HG03460 (cell line): ENCODE measurements around the gene GAR1.
"Not testable (repeated sequence)": the region's sequence is repeated elsewhere in the genome, so short reads cannot be mapped to it uniquely, and the experiment has no call there.

Experiments
- ATAC-seq: cut with Tn5 transposase; IDR thresholded peaks from one replicate; pipeline ENCODE4 v1.9.1; 2021; ENCODE audit not compliant: unreplicated experiment

The GAR1 gene

DNA sequence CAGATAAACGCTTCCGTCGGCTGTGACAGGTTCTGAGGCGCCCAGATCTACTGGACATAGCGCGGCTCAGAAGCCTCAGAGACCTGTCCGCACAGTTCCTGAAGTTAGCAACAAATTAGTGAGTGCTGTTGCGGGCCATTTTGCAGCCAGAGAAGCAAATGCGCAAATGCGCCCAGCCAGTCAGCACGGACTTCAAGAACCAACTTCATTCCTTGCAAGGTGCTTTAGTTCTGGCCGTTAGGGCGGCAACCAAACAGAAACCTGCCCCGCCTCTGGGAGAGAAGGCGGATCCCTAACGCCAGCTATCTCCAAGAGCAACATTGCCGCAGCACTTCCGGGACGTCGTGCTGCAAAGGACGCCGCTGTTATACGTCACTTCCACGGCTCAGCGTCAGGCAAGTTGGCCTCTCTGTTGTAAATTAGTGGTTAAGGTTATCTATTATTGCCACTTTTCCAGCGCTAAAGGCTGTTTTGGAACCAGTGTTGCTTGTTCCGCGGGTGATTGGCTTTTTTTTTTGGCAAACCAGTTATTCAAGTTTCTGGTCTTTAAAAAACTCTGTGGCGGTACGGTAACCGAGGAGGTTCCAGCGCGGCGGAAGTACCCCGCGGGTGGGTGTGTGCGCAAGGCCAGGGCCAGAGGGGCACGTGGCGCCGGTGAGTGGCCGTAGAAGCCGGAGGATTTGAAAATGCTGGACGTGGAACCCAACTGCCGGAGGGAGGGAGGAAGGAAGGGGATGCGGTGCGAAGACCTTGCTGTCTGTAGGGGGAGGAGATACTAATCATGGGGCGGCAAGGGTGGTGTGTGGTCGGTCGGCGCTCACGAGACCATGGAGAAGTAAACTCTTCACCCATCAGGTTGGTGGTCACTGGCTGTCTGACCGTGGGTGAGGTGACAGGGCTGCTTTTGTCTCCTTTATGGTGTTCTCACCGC, at the start of gene GAR1:
GAR1 (plus strand) TSS at position 612 of the 931 bp plus-strand sequence. CDS start 403 bp downstream, outside the sequence.
- peak; percentile 99 for ATAC-seq

DNA sequence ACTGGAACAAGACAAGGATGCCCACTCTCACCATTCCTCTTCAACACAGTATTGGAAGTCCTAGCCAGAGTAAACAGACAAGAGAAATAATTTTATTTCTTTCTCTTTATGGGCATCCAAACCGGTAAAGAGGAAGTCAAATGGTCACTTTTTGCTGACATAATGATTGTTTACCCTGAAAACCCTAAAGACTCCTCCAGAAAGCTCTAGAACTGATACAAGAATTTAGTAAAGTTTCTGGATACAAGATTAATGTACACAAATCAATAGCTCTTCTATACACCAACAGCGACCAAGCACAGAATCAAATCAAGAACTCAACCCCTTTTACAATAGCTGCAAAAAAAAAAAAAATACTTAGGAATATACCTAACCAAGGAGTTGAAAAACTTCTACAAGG, 33.5 kb upstream of the GAR1 start:
- ATAC-seq, result not testable (repeated sequence)

DNA sequence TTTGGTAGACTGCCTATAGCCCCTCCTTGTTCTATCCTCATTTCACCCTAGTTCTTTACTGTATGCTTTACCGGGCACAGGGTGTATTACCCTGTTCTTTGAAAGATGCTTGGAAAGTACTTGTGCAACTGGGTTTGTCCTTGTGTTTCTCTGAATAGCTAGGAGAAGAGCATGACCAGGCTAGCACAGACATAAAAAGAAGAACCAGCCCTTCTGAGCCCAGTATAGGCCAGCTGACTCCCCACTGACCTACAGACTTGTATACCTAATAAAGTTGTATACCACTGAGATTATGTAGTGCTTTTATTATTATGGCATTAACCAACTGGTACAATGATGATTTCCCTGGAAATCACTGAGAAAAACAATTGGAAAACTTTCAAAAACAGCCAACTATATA, 28.7 kb upstream of the GAR1 start:
- no peak for ATAC-seq

DNA sequence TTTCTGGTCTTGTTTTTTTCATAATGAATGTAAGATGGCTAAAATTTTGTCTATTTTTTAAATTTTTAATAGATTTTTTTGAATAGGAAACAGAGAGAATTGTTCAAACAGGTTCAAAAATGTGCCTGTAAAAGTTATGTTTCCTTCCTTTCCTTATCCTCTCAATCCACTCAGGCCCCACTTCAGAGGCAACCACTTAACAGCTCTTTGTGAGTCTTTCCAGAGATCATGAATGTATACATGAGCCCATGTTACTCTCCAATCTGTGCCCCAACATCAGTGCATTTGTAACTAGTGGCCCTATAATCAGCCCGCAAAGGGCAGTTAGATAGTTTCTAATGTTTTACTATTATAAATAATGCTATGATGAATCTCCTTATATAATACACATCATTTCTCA, 27.8 kb upstream of the GAR1 start:
- ATAC-seq, result no peak

DNA sequence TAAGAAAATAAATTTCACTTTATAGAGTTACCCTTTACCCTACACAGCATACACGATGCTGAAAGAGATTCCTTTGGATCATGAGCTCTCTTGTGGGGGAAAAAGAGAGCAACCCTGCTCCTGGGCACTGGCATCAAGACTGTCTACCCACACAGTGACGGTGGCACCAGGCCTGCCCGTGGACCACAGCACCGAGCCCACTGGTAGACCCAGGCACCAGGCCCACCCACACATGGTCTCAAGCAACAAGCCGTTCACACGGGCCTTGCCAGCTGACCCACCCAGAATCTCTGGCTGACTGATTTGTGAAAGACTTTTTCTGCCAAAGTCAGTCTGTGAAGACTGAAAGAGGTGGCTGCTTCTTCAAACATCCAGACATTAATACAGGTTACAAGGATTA, 20.5 kb upstream of the GAR1 start:
- ATAC-seq, result no peak

DNA sequence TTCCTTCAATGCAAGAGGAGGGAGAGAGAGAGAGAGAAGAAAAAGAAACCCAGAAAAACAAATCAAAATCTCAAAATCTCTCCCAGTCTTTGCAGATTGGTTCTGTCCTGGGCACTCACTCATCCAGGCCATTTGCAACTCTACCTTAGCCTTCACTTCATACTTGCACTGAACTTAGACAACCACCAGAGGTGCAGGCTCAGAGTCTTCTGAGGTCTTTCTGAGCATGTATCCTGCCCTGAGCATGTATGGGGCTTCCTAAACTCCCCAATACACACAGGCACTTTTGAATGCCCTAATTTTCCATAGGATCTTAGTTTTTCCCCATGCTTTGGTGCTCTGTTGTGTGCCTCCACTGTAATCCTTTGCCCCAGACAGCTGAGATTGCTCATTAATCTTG, 16.7 kb upstream of the GAR1 start:
- no peak for ATAC-seq

DNA sequence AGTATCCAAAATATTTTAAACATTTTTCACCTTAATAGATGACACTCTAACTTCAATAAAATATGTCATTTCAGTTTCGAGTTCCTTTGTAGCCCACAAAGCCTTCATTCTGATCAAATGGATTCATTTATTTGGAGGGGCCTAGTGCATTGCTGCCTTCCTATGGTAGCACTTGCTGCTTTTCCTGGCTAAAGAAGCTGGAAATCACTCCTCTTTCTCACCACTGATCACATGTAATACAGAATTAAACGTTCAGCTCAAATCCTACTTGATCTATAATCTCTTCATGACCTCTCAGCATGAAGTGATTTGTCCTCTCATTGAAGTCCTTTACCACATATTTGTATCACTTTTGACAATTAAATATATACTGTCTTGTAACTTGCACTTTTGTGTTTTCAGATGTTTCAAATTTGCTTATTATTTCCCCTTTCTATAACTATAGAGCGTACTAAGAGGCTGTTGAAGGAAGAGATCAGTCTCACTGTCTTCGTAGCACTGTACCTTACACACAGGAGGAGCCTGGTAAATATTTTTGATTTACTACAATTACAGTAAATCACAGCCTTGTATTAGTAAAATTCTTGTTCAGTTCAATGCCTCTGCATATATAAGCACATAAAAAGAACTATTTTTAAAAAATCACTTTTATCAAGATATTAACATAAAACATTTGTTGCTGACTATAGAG, 14.3 kb upstream of the GAR1 start:
- ATAC-seq, result no peak

DNA sequence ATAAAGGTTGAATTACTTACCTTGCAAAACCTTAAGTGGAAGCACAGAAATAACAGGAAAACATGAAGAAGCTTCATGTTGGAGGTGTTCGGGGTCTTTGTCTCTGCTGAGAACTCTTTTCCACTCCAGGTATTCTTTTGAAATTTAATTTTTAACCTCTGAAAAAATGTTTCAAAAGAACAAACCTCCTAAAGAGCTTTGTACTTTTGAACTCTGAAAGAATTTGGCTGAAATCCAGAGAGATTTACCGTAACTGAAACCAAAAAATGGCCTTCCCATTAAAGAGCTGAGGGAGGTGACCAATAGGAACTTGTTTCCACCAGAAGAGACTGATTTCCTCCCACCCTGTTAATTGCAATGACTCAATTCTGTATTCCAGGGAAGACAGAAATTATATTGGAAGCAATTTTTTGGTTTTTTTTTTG, 13.7 kb upstream of the GAR1 start, which contains the start of gene CFI:
CFI (minus strand) TSS at position 105 of the 425 bp plus-strand sequence; CDS start at position 77, 28 bp downstream.
- no peak for ATAC-seq

DNA sequence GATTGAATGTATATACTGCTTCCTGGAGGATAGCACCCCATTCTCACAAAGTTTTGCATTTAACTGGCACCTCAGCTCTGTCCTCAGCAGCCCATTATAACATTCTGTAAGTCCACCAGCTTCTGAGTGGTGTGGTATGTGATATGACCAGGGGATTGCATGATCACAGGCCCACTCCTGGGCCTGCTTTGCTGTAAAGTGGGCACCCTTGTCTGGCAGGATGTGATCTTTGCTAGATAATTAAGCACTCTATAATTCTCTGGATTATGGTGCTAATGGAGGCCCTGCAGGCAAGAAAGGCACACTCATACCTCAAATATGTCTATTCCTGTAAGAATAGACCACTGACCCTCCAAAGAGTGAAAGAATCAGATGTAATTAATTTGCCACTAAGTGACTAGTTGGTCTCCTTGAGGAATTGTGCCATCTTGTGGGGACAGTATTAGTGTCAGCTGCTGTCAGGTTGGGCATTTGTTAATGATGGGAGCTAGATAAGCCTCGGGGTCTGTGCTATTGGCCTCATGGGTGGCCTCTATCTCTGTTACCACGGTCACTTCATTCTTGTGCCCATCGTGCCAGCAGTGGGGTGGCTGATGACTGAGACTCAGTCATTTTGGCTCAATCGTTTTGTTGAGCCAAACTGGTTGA, 11.5 kb upstream of the GAR1 start:
- no peak for ATAC-seq

DNA sequence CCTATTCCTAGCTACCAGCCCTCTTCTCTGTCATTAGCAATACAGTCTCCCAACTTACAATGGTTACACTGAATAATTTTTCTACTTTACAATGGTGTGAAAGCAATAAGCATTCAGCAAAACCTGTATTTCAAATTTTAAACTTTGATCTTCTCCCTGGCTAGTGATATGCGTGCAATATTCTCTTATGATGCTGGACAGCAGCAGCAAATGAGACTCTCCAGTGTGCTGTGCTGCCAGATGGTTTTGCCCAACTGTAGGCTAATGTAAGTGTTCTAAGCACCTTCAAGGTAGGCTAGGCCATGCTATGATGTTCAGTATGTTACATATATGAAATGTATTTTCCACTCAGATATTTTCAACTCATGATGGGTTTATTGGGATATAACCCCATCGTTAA, 5.9 kb upstream of the GAR1 start:
- ATAC-seq, result no peak

DNA sequence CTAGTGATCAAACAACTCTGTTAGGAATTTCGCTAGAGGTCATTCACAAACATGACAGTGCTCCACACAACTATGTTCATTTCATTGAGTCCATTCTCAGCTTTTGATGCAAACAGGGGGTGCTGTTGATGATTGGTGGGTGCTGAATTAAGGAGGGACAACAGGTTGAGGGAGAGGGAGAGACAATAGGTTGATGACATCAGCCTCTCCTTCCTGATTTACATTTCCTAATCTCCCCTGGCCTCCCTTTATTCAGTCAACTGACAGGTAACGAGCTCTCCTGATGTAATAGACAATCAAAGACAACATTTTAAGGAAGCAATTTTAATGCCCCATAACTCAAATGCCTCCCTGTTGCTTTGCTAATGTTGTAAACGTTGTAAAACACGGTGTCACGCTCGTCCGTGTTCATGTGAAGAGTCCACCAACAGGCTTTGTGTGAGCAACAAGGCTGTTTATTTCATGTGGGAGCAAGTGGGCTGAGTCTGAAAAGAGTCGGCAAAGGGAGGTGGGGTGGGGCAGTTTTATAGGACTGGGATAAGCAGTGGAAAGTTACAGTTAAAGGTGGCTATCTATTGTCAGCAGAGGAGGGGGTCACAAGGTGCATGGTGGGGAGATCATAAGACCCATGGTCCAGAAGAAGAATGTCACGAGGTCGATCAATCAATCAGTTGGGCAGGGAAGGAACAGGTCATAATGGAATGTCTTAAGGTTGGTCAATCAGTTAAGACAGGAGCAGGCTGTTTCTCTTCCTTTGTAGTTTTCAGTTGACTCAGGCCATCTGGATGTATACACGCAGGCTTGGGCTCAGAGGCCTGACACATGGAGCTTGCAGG, 4.8 kb upstream of the GAR1 start:
- no peak for ATAC-seq

DNA sequence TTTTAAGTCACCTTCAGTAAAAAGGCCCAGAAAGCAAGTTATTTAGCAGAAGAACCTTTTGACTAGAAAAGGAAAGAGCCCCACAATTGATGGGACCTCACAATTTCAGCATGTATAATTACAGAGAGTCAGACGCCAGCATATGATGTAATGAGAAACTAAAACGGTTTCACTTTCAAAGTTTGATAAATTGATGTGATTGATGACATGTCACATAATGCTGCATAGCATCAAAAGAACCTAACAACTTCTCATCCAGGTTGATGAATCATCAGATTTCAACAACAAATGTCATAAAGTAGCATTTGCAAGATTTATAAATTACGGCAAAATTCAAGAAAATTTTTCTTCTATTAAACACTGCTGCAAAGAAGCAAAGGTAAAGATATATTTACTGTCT, 3.9 kb upstream of the GAR1 start:
- ATAC-seq, result no peak

DNA sequence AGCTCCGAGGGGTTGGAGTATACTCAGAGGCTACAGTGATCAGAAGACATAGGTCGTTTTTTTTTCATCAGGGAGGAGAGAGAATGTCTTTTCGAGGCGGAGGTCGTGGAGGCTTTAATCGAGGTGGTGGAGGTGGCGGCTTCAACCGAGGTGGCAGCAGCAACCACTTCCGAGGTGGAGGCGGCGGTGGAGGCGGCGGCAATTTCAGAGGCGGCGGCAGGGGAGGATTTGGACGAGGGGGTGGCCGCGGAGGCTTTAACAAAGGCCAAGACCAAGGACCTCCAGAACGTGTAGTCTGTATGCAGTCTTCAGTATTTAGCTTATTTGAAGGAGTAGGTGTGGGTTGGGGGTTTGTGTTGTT, 500 bp downstream of the GAR1 start:
- no peak for ATAC-seq

DNA sequence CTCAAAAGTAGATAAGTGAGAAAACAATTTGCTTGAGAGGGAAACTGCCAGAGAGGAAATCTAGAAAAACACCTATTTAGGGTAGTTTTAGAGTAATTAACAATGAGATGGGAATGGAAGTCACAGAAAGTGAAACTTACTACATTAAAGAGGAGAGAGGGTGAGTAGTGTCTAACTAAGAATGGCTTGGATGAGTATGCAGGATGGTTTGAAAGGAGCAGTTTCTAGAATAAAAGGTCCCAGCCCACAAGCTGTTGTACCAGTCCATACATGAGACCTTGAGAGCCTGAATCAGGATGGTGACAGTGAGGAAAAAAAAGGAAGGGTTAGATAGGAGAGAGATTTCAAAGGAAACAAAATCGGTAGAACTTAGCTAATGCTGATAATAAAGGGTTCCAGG, 1.3 kb downstream of the GAR1 start:
- no peak for ATAC-seq

DNA sequence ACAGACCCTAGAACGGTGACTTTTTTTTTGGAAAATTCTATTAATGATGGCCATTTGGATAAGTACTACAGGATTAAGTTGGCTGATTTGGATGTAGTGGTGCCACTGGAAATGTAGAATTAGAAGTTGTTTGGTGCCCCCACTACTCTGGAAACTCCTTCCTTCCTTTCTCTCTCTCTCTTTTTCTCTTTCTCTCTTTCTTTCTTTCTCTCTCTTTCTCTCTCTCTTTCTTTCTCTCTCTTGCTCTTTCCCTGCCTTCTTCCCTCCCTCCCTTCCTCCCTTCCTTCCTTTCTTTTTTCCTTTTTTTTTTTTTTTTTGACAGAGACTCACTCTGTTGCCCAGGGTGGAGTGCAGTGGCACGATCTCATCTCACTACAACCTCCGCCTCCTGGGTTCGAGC, 2.7 kb downstream of the GAR1 start:
- ATAC-seq, result no peak

DNA sequence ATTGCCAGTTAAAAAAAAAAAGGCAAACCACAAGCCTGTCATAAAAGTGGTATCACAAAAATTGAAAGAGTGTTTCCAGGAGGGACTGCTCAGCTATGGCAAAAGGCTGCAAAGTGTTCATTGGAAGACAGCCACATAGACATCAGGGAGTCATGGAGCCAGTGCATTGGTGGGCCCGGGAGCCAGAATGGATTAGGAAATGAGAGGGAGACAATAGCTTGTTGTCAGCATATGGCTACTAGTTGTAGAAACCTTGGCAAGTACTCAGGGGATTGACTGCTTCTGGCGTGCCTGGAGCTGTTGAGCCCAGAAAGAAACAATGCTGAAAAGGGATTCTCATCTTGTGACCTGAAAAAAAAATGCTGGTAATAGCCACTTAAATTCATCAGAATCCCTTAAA, 5.0 kb downstream of the GAR1 start:
- no peak for ATAC-seq

DNA sequence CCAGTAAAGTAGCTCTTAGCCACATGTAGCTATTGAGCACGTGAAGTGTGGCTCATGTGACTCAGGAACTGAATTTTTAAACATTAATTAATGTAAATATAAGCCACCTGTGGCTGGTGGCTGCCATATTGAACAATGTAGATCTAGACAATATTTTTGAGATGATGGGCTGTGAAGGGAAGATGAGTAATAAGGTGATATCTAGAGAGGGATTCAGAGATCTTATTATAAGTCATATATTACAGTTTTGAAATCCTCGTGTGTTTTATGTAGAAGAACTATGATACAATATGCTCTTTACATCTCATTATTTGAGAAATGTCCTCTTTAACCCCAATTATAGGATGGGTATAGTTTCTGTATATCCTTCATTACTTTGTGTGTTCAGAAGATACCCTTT, 5.6 kb downstream of the GAR1 start:
- ATAC-seq, result no peak

DNA sequence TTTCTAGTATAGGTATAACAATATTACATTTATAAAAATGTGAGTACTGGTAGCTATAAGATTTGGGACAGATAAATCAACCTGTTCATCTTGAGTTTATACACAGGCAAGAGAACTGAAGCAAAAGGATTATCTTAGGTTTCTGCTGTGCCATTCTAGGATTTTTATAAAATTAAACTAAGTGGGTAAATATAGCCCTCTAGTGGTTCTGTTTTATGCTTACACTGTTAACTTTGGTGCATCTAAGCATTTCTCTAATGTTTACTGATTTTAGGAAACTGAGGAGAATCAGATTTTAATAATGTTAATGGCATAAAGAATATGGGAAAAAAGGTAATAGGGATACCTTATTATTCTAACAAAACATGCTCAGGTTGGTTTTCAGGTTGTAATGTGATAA, 11.2 kb downstream of the GAR1 start:
- peak; percentile 61 for ATAC-seq

DNA sequence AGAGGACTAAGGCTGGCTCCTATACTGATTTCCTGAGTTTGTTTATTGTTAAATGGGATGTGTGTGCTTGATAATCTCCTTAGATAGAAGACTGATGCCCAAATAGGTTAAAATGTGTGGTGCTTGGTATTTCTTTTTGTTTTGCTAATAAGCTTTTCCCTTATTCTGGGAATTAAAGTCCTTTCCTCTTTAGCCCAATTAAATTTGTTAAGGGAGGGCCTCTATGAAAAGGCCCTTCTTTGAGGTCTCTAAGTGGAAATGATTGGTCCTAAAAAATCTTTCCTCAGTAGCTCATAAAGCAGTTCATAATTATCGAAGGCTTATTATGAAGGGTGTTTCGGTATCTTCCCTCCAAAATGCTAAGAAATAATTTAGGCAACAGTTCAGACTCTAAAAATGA, 12.1 kb downstream of the GAR1 start, which contains the start of gene RRH:
RRH (plus strand) TSS at position 301 of the 400 bp plus-strand sequence; CDS start at position 357, 56 bp downstream.
- no peak for ATAC-seq

DNA sequence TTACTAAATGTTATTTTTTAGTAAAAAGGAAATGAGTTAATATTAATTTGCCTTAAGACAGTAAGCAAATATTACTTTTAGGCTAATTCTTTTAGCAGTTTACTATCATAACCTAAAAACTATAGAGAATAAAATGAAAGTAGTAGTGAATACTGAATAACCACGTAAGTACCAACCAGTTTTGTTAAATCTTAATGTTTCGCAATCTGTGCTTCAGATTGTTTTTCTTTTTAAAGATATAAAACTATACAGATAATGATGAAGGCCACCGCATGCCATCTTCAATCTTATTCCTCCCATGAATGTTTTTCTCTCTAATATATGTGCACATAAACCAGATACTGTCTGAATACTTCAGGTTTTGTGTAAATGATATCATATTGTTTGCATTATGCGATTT, 18.2 kb downstream of the GAR1 start:
- no peak for ATAC-seq

DNA sequence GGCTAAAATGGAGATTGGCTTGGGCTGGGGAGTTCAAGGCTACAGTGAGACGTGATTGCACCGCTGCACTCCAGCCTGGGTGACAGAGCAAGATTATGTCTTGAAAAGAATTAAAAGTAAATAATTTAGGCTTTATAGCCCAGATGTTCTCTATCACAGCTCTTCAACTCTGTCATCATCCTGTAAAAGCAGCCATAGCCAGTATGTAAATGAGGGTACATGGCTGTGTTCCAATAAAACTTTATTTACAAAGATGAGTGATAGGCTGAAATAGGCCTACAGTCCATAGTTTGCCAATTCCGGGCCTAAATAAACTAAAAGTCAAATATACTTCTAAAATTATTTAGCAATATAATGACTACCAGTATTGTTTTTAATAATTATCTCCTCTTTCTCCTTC, 21.4 kb downstream of the GAR1 start:
- no peak for ATAC-seq
